Stimulated activated CD4-positive, alpha-beta T cell treated with anti-CD3 and anti-CD28 coated beads, TNF-alpha, amount 100 ng/mL, for 4 hours (primary cell): ENCODE data around the gene DDIT3.
A peak's percentile ranks its signal among the peaks of the same experiment; 100 is the strongest.
"Not testable (repeated sequence)": the region's sequence is repeated elsewhere in the genome, so short reads cannot be mapped to it uniquely, and the experiment has no call there.

Experiments
- DNase-seq, 3 experiments: peaks; one replicate each; pipeline ENCODE4 v3.0.0-alpha.2; 2020; ENCODE audit warnings: low read depth in 3 of 3

The DDIT3 gene, protein sequence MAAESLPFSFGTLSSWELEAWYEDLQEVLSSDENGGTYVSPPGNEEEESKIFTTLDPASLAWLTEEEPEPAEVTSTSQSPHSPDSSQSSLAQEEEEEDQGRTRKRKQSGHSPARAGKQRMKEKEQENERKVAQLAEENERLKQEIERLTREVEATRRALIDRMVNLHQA

DNA sequence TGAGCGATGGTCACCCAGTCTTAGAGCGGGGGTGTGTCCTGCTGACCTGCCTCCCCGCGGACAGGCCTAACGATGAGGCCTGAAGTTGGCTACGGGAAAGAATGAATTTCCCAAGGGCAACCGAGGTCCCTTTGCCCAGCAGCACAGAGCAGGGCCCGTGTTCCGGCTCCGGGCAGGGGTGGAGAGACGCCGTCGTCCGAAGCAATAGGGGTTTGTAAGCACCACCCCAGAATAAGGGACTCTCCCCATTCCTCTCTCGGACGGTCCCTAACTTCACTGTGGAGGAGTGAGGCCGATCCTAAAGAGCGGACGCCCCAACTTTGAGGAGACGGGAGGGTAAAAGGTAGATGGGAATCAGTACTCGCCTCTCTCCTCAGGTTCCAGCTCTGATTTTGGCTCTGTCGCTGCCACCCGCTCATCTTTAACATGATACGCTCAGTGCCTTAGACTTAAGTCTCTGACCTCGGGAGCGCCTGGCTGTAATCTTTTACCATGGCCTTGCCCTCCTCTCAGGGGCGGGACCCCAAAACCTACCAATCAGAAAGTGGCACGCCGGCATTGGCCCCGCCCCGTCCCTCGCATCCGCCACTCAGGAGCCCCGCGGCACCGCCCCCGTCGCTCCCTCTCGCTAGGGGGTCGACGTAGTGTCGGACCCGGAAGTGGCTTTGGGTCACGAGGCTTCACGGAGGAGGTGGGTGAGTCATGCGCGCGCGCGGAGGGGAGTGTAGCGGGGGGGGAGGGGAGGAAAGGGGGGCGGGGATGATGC, at the start of gene DDIT3:
DDIT3 (minus strand) TSS at position 462 of the 766 bp plus-strand sequence. CDS start 3,108 bp downstream, outside the sequence.
- DNase-seq: peak; percentile 99 to 100 (median 99)

DNA sequence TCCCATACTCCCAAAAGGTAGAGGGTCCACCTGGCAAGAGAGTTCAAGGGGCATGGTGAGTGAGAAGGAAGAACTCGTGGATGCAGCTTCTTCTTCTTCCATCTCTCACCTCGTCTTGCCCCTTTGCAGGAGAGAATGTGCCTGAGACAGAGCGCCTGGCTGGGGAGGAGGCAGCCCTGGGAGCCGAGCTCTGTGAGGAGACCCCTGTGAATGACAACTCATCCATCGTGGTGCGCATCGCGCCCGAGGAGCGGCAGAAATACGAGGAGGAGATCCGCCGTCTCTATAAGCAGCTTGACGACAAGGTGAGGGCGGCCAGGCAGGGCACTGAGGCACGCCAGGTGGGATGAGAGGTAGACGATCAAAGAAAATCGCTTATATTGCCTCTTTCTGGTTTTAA, 49.5 kb upstream of the DDIT3 start:
- no peak for DNase-seq

DNA sequence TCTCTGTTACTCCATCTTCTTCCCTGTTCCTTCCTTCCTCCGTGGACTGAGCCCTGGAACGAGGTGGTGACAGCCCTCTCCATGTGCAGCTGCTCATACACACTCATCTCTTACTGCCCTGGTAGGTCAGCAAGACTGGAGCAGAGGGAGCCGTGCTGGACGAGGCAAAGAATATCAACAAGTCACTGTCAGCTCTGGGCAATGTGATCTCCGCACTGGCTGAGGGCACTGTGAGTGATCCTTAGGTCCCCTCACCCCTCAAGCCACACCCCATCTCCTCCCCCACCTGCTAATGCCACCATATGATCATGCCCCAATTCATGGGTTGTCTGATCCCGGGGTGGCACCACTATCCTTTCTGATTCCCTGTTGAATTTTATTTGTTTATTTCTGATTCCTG, 48.5 kb upstream of the DDIT3 start:
- DNase-seq: no peak

DNA sequence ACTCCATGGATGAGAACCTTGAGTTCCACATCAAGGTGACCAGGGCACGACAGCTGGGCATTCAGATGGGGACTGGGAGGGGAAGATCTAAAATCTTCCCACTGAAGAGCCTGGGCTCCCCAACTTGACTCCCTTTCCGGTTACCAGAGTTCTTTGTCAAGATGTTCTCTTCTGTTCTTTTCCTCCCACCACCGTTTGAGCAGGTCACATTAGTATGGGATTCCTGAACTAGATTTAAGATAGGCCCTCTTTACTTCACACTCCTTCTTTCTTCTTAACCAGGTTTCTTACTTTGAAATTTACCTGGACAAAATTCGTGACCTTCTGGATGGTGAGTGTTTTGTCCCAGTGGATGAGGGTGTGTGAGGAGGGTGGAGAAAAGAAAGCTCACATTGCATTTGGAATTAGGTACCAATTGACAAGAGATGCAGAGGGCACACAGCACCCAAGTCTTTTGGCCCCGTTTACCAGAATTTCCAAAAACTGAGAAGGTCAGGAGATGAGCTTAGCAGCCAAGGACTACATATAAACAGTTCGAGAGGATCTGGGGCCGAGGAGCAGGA, 43.9 kb upstream of the DDIT3 start:
- no peak for DNase-seq

DNA sequence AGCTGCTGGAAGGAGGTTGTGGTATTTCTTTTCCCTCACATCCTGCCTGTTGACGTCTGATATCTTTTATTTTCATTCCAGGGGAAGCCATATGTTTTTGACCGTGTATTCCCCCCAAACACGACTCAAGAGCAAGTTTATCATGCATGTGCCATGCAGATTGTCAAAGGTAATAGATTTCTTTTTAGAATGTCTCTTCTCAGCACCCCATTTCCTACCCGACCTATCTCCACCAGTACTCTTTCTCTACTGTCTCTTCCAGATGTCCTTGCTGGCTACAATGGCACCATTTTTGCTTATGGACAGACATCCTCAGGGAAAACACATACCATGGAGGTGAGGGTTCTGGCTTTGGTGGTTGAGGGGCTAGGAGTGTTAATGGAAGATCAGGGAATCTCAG, 43.0 kb upstream of the DDIT3 start:
- no peak for DNase-seq

DNA sequence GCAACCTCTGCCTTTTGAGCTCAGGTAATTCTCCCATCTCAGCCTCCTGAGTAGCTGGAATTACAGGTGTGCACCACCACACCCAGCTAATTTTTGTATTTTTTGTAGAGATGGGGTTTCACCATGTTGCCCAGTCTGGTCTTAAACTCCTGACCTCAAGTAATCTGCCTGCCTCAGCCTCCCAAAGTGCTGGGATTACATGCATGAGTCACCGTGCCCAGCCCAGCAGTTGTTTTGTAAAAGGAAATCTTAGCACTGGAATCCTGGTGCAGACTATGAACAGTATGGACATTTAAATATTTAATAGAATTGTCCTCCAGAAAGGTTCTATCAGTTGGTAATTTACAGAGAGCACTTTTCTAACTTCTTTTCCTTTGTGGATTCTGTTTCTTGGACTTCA, 40.8 kb upstream of the DDIT3 start:
- DNase-seq: not testable (repeated sequence)

DNA sequence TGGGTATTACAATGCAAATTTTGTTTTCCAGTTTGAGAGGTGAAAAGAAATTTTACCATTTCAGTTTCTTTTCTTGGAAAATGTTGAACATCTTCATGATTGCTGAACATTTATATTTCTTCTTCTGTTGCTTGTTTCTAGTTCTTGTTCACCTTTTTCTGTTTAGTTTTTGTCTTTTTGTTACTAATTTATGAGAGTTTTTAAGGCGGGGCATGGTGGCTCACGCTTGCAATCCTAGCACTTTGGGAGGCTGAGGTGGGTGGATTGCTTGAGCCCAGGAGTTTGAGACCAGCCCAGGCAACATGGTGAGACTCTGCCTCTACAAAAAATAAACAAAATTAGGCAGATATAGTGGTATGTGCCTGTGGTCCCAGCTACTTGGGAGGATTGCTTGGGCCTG, 40.2 kb upstream of the DDIT3 start:
- no peak for DNase-seq

DNA sequence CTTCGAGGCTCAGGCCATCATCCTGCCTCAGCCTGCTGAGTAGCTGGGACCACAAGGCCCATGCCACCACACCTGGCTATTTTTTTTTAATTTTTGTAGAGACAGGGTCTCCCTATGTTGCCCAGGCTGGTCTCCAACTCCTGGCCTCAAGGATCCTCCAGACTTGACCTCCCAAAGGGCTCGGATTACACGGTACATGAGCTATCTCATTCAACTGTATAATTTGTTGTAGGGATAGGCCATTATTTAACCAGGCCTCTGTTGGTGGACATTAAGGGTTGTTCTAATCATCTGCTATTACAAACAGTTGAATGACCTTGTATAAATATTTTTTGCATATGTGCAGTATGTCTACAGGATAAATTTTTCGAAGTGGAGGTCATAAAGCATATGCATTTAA, 38.5 kb upstream of the DDIT3 start:
- DNase-seq: no peak

DNA sequence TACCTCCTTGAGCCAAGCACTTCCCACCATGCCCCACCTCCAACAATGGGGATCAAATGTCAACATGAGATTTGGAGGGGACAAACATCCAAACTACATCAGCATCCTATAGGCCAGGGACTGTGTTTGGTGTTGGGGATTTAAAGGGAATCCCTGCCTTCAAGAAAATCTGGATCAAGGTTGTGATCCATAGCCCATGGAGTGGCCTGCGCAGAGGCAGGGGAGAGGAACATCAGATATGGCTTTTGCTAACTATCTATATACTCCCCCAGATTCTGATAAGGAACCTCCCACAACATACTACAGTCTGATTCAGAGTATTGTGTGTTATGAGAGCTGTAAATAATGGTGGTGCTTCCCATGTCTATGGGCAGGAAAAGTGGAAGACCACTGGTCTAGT, 34.6 kb upstream of the DDIT3 start:
- no peak for DNase-seq

DNA sequence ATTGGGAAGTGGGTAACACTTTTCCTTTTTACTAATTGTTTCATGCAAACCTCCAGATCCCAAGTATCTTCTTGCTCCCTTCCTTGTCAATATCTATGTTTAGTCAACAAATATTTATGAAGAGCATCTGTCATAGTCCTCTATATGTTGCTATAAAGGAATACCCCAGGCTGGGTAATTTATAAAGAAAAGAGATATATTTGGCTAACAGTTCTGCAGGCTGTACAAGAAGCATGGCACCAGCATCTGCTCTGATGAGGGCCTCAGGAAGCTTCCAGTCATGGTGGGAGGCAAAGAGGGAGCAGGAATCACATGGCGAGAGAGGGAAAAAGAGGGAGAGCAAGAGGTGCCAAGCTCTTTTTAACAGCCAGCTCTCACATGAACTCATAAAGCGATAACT, 34.1 kb upstream of the DDIT3 start:
- no peak for DNase-seq

DNA sequence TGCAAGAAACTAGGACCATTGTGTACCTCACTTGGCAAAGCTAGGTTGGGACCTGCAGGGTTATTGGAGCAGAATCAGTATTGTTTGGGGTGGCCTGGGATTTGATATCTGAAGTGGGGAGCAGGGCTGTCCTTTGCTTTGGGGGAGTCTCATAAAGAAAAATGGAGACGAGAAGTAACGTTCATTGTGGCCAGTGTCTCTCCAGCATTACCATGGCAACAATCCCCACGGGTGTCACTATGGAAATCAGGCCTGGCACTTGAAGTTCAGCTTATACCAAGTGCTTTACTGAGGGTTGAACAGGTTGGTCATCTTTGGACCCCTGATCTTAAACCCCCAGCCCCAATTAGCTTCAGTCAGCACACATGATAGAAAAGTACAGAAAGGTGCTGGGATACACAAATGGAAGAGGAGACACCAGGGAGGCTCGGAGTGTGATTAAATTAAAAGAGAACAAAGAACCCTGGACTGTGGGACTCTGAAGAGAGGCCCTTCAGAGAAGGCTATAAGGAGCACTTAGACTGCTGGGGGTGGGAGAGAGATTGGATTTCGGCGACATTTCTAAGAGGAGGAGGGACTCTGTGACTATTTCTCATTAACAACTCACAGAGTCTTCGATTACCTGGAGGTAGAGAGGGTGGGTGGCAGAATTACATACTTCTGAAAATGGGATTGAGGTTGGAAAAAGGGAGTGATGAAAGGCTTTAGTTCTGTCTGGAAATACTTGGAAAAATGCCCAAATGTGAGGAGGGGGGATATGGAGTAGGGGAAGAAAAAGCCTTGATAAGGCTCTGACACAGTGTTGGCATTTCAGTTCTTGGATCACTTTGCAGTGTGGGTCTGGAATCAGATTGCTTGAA, 33.3 kb upstream of the DDIT3 start:
- no peak for DNase-seq

DNA sequence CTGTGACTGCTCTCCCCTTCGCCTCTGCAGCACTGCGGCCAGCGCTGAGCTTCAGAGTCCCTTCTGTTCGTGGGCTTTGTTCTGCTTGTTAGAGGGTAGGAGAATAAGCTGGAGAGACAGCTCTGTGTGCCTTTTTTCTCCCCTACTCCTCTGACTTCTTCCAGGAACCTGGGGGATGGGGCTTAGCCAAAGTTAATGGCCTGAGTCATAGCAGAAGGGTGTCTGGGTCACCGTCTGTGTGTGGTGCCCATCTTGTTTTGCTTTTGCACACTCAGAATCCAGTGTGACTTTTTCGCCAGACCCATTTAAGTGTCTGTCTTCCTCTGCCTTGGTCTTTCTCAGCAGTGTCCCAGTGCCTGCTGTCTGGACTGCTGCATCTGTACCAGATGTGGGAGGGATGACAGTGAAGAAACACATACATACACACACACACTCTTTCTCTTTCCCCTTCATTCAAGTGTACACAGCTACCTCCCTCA, 32.6 kb upstream of the DDIT3 start:
- DNase-seq: no peak

DNA sequence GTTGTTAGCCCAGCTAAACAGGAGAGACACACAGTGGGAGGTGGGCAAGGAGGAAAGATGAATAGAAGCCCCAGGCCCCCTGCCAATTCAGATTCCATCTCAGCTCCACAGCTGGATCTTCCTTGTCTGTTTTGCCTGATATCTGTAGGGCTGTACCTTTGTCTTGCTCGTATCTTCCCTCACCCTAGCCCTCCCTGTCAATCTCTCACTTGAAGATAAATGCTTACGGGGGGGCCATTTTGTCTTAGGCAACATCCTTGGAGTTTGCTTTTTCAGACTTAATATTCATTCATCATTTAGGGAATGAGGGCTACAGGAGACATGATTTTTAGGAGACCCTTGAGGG, 32.0 kb upstream of the DDIT3 start:
- DNase-seq: no peak

DNA sequence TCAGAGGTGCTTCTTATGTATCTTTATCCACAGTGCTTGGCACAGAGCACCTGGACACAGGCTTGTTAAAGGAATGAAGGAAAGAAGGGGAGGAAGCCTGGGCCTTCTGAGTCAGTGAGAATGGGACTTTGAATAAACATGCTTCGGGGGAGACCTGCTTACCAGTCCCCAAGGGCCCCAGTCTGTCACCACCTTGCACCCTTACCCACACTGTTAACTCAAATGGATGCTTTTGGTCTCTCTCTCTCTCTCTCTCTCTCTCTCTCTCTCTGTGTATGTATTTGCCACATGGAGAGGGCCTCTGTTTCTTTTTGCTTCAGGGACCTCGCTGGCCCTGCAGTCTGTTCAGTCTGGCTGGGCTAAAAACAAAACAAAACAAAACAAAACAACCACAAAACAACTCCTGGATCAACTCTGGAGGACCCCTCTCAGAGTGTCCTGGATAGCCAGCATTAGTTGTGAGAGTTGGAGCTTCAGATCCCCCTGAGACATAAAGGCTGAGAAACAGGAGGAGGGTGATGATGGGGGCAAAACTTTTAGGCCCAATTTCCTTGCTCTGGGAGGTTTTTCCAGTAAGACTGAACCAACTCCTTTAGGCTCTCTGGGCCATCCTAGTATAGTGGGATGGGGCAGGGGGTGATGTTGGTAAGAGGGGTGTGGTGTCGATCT, 31.5 kb upstream of the DDIT3 start:
- no peak for DNase-seq

DNA sequence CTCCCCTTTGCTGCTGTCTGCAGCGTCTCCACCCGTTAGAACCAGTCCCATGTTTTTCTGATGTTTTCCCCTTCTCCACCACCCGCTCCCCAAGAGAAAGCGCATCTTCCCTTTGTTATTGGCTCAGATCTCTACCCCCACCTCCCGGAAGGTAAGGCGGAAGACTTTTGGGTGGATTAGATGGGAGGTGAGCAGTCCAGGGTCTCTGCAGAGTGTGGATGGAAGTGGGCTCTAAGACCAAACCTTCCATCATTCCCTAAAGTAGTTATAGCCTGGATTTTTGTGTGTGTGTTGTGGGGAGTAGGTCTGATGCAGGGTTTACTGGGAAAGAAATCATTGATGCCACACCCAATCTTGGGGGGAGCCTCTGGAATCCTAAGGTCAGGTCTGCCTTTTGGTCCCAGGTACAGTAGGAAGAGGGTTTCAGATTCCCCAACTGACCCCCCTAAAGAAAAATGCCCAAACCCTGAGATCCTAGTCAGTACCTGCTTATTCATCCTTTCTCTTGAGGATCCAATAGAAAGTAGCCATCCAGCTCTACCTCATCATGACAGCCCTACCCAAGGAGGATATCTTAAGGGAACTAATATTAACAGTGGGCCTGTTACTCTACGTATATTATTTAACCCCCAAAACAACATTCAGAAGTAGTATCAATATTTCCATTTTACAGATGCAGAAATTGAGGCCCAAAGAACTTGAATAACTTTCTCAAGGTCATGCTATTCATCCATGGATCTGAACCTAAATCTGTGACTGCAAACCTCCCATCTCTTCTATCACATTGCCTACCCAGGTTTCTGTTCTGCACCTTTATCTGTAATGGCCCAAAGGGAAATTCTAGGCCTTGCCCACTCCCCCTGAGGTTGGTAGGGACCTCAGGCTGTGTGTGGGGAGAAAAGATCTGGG, 30.6 kb upstream of the DDIT3 start:
- no peak for DNase-seq

DNA sequence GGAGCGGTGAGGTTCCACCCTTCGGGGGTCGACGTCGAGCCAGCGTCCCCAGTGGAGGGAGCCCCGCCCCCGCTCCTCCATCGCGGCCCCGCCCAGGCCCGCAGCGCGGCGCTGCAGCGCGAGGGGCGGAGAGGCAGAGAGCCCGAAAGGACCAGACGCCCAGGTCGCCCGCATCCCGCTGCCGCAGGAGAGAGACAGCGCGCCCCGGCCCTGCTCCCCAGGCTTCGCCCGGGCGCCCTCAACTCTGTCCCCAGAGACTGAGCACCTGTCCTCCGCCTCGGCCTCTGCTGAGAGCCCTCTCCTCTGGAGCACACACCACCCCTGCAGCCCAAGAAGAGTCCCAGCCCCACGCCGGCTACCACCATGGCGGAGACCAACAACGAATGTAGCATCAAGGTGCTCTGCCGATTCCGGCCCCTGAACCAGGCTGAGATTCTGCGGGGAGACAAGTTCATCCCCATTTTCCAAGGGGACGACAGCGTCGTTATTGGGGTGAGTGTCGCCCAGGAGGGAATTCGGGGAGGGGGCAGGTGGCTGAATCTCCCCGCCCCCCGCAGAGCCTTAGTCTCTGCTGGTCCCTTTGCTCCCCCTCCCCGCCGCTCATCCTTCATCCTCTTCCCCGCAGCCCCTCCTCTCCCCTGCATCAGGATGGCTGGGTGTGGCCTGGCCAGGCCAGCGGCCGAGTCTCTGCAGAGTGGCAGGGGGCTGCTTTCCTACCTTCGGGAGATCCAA, 29.8 kb upstream of the DDIT3 start, which contains the start of gene KIF5A:
KIF5A (plus strand) TSS at position 136 of the 732 bp plus-strand sequence; CDS start at position 364, 228 bp downstream.
- DNase-seq: peak in 2 of 3 experiments; percentile 24 to 32

DNA sequence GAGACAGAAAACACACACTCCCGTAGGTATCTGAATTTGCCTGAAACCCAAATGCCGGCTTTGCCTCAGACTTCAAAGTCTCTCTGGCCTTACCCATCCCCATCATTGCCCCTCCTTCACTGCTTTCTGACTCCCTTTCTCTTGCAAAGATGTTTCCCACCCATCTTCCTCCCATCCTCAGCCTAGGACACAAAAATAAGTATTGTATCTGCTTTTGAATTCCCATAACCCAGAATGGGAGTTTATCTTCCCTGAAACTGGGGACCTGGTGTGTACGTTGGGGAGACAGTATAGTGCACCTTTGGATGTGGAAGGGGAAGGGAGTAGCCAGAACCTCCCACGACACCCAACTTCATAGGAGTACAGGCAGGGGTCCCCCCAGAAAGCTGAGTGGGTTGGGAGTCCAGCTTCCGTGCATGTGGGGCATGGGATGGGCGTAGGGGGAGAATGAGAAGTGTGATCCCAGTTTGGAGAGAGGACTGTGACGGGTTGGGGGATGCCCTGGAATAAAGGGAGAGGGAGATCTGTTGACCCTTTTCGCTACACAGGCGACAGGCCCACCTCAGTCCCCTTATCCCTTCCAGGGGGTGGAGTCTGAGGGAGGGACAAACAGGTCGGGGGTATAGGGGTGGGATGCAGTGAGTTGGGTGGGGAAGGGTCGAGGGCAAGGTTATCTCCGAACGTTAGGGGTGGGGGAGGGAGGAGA, 29.0 kb upstream of the DDIT3 start:
- no peak for DNase-seq

DNA sequence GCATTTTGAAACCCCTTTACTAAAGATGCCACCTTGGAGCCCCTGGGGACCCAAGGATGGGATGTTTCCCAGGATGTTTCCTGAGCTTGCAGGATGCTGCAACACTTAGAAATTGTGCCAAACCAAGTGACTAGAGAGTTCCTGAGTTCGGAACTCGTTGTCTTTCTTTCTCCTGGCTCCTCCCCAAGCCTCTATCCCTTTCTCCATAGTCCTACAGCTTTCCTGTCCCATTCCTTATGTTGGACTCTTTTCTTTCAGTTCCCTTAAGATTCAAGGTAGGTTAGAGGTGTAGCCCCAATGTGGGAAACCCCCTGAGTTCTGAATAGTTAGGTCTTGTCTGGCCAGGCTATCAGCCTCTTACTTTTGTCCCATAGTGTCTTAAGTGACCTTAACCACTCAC, 28.2 kb upstream of the DDIT3 start:
- DNase-seq: no peak

DNA sequence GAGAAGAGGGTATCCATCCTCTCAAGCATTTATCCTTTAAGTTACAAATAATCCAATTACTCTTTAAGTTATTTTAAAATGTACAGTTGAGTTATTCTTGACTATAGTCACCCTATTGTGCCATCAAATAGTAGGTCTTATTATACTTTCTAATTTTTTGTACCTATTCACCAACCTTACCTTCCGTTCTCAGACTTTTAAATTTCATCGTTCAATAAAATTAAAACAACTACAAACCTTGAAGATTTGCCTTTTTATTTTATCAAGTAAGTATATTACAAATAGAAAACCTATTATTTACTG, 27.6 kb upstream of the DDIT3 start:
- DNase-seq: no peak
